HL-60 (cell line): ENCODE data around the gene SCN4A.

Experiments used
- DNase-seq, 2 experiments: peaks; one replicate each; pipeline ENCODE4 v3.0.0-alpha.2; 2010 to 2020; ENCODE audit warnings: low read depth in 1 of 2, low spot score in 1 of 2
- H3K27ac ChIP-seq: fragments of 250-450 bp; sonication (Bioruptor Pico); replicated peaks from 2 replicates; pipeline ENCODE4 v1.5.1; 2020; ENCODE audit warnings: mild to moderate bottlenecking, moderate library complexity
- H3K27me3 ChIP-seq: fragments of 250-450 bp; sonication (Bioruptor Pico); 2 replicates; pipeline ENCODE4 v1.5.1; 2021; ENCODE audit warnings: mild to moderate bottlenecking, moderate library complexity; ENCODE audit not compliant: insufficient read depth, poor library complexity, severe bottlenecking
- H3K4me3 ChIP-seq: replicated peaks from 2 replicates; pipeline ENCODE4 v1.5.1; 2011; ENCODE audit warnings: mild to moderate bottlenecking, control low read depth, low read length; ENCODE audit not compliant: insufficient read depth
- CTCF ChIP-seq: IDR thresholded peaks from one replicate; pipeline ENCODE4 v1.5.1; 2011; ENCODE audit warnings: low read length, control low read depth, inconsistent platforms; ENCODE audit not compliant: insufficient read depth
- GABPA ChIP-seq: IDR thresholded peaks from 2 replicates; pipeline ENCODE4 v1.6.1; 2012; ENCODE audit warnings: low read depth
- POLR2AphosphoS5 ChIP-seq: IDR thresholded peaks from 2 replicates; pipeline ENCODE4 v1.6.1; 2012; ENCODE audit warnings: low read depth
- REST ChIP-seq: IDR thresholded peaks from 2 replicates; pipeline ENCODE4 v1.6.1; 2012; ENCODE audit warnings: low read depth; ENCODE audit not compliant: insufficient replicate concordance
- SPI1 ChIP-seq: IDR thresholded peaks from 2 replicates; pipeline ENCODE4 v1.6.1; 2012; ENCODE audit warnings: low read depth, mild to moderate bottlenecking, borderline replicate concordance

The SCN4A gene

GRCh38 chr17:63989622-63990345 lies 17.1 kb upstream of the SCN4A start:
- Histone ChIP-seq H3K27me3 (no peaks in the 10 kb centered on the region), H3K27ac (no peak overlapping the region), H3K4me3 (no peak overlapping the region)
- TF ChIP-seq GABPA (no peak), SPI1 (no peak), REST (no peak)
- DNase-seq = no peak

GRCh38 chr17:63988741-63989621 lies 16.3 kb upstream of the SCN4A start:
- Histone ChIP-seq H3K27me3 (no peaks in the 10 kb centered on the region), H3K27ac (no peak overlapping the region), H3K4me3 (no peak overlapping the region)
- no peak for DNase-seq
- TF ChIP-seq SPI1 (no peak), REST (no peak), GABPA (no peak), POLR2AphosphoS5 (no peak)

GRCh38 chr17:63988127-63988478 lies 15.4 kb upstream of the SCN4A start:
- DNase-seq = no peak
- Histone ChIP-seq H3K27ac (no peak overlapping the region), H3K27me3 (no peaks in the 10 kb centered on the region), H3K4me3 (no peak overlapping the region)
- TF ChIP-seq CTCF (no peak), SPI1 (no peak), POLR2AphosphoS5 (no peak), GABPA (no peak)

GRCh38 chr17:63987221-63988126 lies 14.8 kb upstream of the SCN4A start:
- DNase-seq = no peak
- Histone ChIP-seq H3K4me3 (no peak overlapping the region), H3K27me3 (no peaks in the 10 kb centered on the region), H3K27ac (no peak overlapping the region)
- TF ChIP-seq POLR2AphosphoS5 = no peak
- TF ChIP-seq CTCF = no peak
- no peak for TF ChIP-seq GABPA
